Measurements from ENCODE around the gene TNFRSF13B.

Gene TNFRSF13B

DNA sequence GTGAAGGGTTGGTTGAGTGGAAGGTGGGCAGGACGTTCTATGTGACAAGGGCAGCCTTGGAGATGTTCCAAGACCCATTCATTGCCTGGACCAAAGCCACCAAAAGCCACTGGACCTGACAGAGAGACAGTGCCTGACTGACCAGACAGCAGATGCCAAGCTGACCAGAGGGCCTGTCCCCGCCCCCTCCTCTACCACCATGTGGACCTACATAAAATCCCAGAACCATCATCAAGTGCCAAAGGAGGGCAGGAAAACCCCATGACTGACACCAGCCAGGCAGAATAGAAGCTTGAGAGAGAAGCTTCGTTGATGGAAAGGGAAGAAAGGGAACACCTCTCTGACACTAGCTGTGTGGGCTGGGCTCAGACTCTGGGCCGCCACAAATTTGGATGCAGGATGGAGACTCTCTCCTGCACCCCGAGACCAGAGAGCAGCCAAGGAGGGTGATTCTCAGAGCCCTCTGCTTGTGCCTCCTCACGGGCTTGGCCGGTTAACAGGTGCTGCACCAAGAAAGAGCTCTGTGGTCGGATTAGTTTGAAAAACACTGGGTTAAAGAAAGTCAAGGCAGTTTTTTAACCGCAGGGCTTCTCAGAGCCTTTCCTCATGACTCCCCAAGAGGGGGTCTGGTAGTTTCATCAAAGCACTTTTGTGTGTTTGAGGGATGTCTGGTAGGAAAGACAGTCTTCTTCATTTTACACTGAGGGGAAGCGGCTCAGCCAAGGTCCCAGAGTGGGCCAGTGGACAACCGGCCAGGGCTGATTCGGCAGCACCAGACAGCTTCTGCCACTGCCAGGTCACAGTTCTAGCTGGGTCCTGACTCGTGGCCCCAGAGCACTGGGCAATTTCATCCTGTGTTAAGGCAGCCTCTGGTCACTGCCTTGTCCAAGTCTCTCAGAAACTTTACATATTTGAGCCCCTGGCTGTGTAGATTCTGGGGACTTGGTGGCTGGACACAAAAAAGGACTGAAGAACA, 1.7 kb downstream of the TNFRSF13B start:
- no peak overlapping the region for H4K8ac ChIP-seq (ENCODE audit: low read length)
- no peak overlapping the region for H3K18ac ChIP-seq (ENCODE audit: low read depth in 1 of 2, low read length in 2 of 2)
- no peak overlapping the region for H2AFZ ChIP-seq (ENCODE audit: low read depth, low read length)
- H3K9me3 ChIP-seq (ENCODE audit: control insufficient read depth, low read length), result no peaks in the 10 kb centered on the region
- 74% methylated on average over 12 of the region's 13 CpGs for WGBS
- H3K4ac ChIP-seq (ENCODE audit: low read depth in 1 of 2, low read length in 2 of 2), result no peak overlapping the region
- no peak overlapping the region for H4K91ac ChIP-seq (ENCODE audit: low read length)
- no peaks in the 10 kb centered on the region for H3K36me3 ChIP-seq (ENCODE audit: control insufficient read depth in 1 of 2, insufficient read depth in 2 of 2, low read depth in 1 of 2, low read length in 2 of 2)
- no peak overlapping the region for H3K4me2 ChIP-seq (ENCODE audit: low read length, poor library complexity, severe bottlenecking)
- H3K27me3 ChIP-seq (ENCODE audit: control insufficient read depth in 1 of 2, insufficient read depth in 1 of 2, low read length in 2 of 2), result peaks cover 16 to 49% of the 10 kb centered on the region in 2 experiments
- H3K79me1 ChIP-seq (replicated peaks; ENCODE audit: low read length, poor library complexity, severe bottlenecking), result no peaks in the 10 kb centered on the region
- DNase-seq, result no peak
- H2BK5ac ChIP-seq (ENCODE audit: low read depth, low read length, poor library complexity, severe bottlenecking), result no peak overlapping the region
- no peak overlapping the region for H2BK15ac ChIP-seq (ENCODE audit: low read depth, poor library complexity, severe bottlenecking)
- no peak overlapping the region for H2BK120ac ChIP-seq (ENCODE audit: low read depth, low read length)
- no peak overlapping the region for H3K4me3 ChIP-seq (ENCODE audit: insufficient read depth in 1 of 2, low read depth in 1 of 2, low read length in 2 of 2)
- no peak overlapping the region for H3K27ac ChIP-seq (ENCODE audit: low read length, poor library complexity, severe bottlenecking)
- H3K23ac ChIP-seq (ENCODE audit: low read length in 2 of 2), result no peak overlapping the region
- H2AK5ac ChIP-seq (ENCODE audit: low read length, severe bottlenecking), result no peak overlapping the region
- no peak overlapping the region for H3K9ac ChIP-seq (ENCODE audit: low read length)
- no peak overlapping the region for H3K14ac ChIP-seq (ENCODE audit: low read length in 2 of 2)
- no peak overlapping the region for H2BK12ac ChIP-seq (ENCODE audit: low read length in 2 of 2)
- H3K4me1 ChIP-seq (ENCODE audit: control insufficient read depth, insufficient read depth, low read depth, low read length), result no peaks in the 10 kb centered on the region

DNA sequence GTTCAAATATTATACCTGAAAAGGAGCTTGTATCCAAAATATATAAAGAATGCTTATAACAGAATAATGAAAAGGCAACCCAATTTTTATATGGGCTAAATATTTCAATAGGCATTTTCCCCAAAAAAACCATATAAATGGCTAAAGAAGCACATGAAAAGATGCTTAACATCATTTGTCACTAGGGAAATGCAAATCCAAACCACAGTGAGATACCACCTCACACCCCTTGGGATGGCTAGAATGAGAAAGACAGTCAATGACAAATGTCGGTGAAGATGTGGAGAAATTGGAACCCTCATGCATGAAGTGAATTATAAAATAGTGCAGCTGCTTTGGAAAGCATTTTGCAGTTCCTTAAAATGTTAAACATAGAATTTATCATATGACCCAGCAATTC, 3.1 kb downstream of the TNFRSF13B start:
- Histone ChIP-seq H3K23ac (ENCODE audit: low read length in 2 of 2) (no peak overlapping the region), H2BK120ac (ENCODE audit: low read depth, low read length) (no peak overlapping the region), H3K27me3 (ENCODE audit: control insufficient read depth in 1 of 2, insufficient read depth in 1 of 2, low read length in 2 of 2) (peaks cover 16 to 39% of the 10 kb centered on the region in 2 experiments), H2BK15ac (ENCODE audit: low read depth, poor library complexity, severe bottlenecking) (no peak overlapping the region), H2AK5ac (ENCODE audit: low read length, severe bottlenecking) (no peak overlapping the region), H3K27ac (ENCODE audit: low read length, poor library complexity, severe bottlenecking) (no peak overlapping the region), H2BK5ac (ENCODE audit: low read depth, low read length, poor library complexity, severe bottlenecking) (no peak overlapping the region), H3K79me1 (replicated peaks; ENCODE audit: low read length, poor library complexity, severe bottlenecking) (no peaks in the 10 kb centered on the region), H2AFZ (ENCODE audit: low read depth, low read length) (no peak overlapping the region), H2BK12ac (ENCODE audit: low read length in 2 of 2) (no peak overlapping the region), H3K9ac (ENCODE audit: low read length) (no peak overlapping the region), H4K91ac (ENCODE audit: low read length) (no peak overlapping the region), H3K4me2 (ENCODE audit: low read length, poor library complexity, severe bottlenecking) (no peak overlapping the region), H3K9me3 (ENCODE audit: control insufficient read depth, low read length) (no peaks in the 10 kb centered on the region), H4K8ac (ENCODE audit: low read length) (no peak overlapping the region), H3K18ac (ENCODE audit: low read depth in 1 of 2, low read length in 2 of 2) (no peak overlapping the region), H3K4ac (ENCODE audit: low read depth in 1 of 2, low read length in 2 of 2) (no peak overlapping the region), H3K4me3 (ENCODE audit: insufficient read depth in 1 of 2, low read depth in 1 of 2, low read length in 2 of 2) (no peak overlapping the region), H3K36me3 (ENCODE audit: control insufficient read depth in 1 of 2, insufficient read depth in 2 of 2, low read depth in 1 of 2, low read length in 2 of 2) (no peaks in the 10 kb centered on the region), H3K14ac (ENCODE audit: low read length in 2 of 2) (no peak overlapping the region), H3K4me1 (ENCODE audit: control insufficient read depth, insufficient read depth, low read depth, low read length) (no peaks in the 10 kb centered on the region)
- DNase-seq, result no peak
- WGBS, result no CpG with 5 or more reads among the region's 1 CpG

DNA sequence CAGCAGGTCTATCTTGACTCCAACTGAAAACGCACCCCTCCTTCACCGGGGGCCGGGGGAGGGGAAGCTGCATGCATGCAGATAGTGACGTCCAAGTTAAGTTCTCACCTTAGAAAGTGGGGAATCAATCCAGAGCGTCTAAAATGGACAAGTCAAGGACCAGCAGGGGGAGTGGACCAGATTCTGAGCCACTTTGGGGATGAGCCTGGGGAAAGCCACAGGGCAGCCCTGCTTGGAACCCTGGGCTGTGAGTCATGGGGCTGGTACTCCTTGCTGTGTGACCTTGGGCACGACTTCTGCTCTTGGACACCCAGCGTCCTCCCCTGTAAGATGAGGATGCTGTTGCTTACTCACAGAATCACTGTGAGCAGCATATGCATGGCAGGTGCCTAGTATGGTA, 9.1 kb downstream of the TNFRSF13B start:
- Histone ChIP-seq H3K36me3 (ENCODE audit: control insufficient read depth in 1 of 2, insufficient read depth in 2 of 2, low read depth in 1 of 2, low read length in 2 of 2) (no peaks in the 10 kb centered on the region), H4K91ac (ENCODE audit: low read length) (no peak overlapping the region), H3K4me3 (ENCODE audit: insufficient read depth in 1 of 2, low read depth in 1 of 2, low read length in 2 of 2) (no peak overlapping the region), H2BK15ac (ENCODE audit: low read depth, poor library complexity, severe bottlenecking) (no peak overlapping the region), H3K9me3 (ENCODE audit: control insufficient read depth, low read length) (peaks cover 12% of the 10 kb centered on the region), H3K27ac (ENCODE audit: low read length, poor library complexity, severe bottlenecking) (no peak overlapping the region), H4K8ac (ENCODE audit: low read length) (no peak overlapping the region), H2BK12ac (ENCODE audit: low read length in 2 of 2) (no peak overlapping the region), H3K18ac (ENCODE audit: low read depth in 1 of 2, low read length in 2 of 2) (no peak overlapping the region), H3K23ac (ENCODE audit: low read length in 2 of 2) (no peak overlapping the region), H3K4ac (ENCODE audit: low read depth in 1 of 2, low read length in 2 of 2) (no peak overlapping the region), H2BK120ac (ENCODE audit: low read depth, low read length) (no peak overlapping the region), H3K14ac (ENCODE audit: low read length in 2 of 2) (no peak overlapping the region), H2AK5ac (ENCODE audit: low read length, severe bottlenecking) (no peak overlapping the region), H3K27me3 (ENCODE audit: control insufficient read depth in 1 of 2, insufficient read depth in 1 of 2, low read length in 2 of 2) (peaks cover 9 to 42% of the 10 kb centered on the region in 2 experiments), H3K4me2 (ENCODE audit: low read length, poor library complexity, severe bottlenecking) (no peak overlapping the region), H3K79me1 (replicated peaks; ENCODE audit: low read length, poor library complexity, severe bottlenecking) (no peaks in the 10 kb centered on the region), H3K9ac (ENCODE audit: low read length) (no peak overlapping the region), H3K4me1 (ENCODE audit: control insufficient read depth, insufficient read depth, low read depth, low read length) (no peaks in the 10 kb centered on the region), H2AFZ (ENCODE audit: low read depth, low read length) (no peak overlapping the region), H2BK5ac (ENCODE audit: low read depth, low read length, poor library complexity, severe bottlenecking) (no peak overlapping the region)
- DNase-seq, result no peak
- 62% methylated on average over 7 of the region's 7 CpGs for WGBS

DNA sequence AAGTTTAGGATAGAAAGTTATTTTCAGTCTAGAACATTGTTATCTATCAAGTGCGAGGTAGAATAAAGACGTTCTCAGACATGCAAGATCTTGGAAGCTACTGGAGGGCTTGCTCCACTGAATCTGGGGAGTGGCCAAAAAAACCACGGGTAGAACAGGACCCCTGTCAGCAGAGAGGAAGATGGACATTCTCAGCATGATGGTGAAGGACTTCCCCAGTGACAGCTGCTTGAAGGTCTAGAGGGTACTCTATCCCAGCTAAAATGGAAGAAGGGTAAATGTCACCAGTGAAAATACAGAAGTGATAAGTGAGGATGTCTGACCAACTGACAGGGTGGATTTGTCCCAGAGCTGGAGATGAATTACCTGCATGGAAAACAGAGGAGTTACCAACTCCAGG, 10.1 kb downstream of the TNFRSF13B start:
- Histone ChIP-seq H3K23ac (ENCODE audit: low read length in 2 of 2) (no peak overlapping the region), H3K4me2 (ENCODE audit: low read length, poor library complexity, severe bottlenecking) (no peak overlapping the region), H3K79me1 (replicated peaks; ENCODE audit: low read length, poor library complexity, severe bottlenecking) (no peaks in the 10 kb centered on the region), H3K18ac (ENCODE audit: low read depth in 1 of 2, low read length in 2 of 2) (no peak overlapping the region), H2AK5ac (ENCODE audit: low read length, severe bottlenecking) (no peak overlapping the region), H3K4me3 (ENCODE audit: insufficient read depth in 1 of 2, low read depth in 1 of 2, low read length in 2 of 2) (no peak overlapping the region), H3K36me3 (ENCODE audit: control insufficient read depth in 1 of 2, insufficient read depth in 2 of 2, low read depth in 1 of 2, low read length in 2 of 2) (no peaks in the 10 kb centered on the region), H2AFZ (ENCODE audit: low read depth, low read length) (no peak overlapping the region), H4K91ac (ENCODE audit: low read length) (no peak overlapping the region), H2BK5ac (ENCODE audit: low read depth, low read length, poor library complexity, severe bottlenecking) (no peak overlapping the region), H2BK120ac (ENCODE audit: low read depth, low read length) (no peak overlapping the region), H2BK15ac (ENCODE audit: low read depth, poor library complexity, severe bottlenecking) (no peak overlapping the region), H3K4ac (ENCODE audit: low read depth in 1 of 2, low read length in 2 of 2) (no peak overlapping the region), H3K27ac (ENCODE audit: low read length, poor library complexity, severe bottlenecking) (no peak overlapping the region), H3K27me3 (ENCODE audit: control insufficient read depth in 1 of 2, insufficient read depth in 1 of 2, low read length in 2 of 2) (peaks cover 9 to 42% of the 10 kb centered on the region in 2 experiments), H4K8ac (ENCODE audit: low read length) (no peak overlapping the region), H3K4me1 (ENCODE audit: control insufficient read depth, insufficient read depth, low read depth, low read length) (no peaks in the 10 kb centered on the region), H3K9ac (ENCODE audit: low read length) (no peak overlapping the region), H2BK12ac (ENCODE audit: low read length in 2 of 2) (no peak overlapping the region), H3K14ac (ENCODE audit: low read length in 2 of 2) (no peak overlapping the region), H3K9me3 (ENCODE audit: control insufficient read depth, low read length) (peaks cover 13% of the 10 kb centered on the region)
- 87% methylated on average over 3 of the region's 3 CpGs for WGBS
- no peak for DNase-seq

Measured in mesenchymal stem cell (in vitro differentiated cells and primary cell).